ENCODE results near the gene JPH3. TPM values are rescaled to one million over a fixed set of nuclear protein-coding genes. Genes with fewer than 3 reads are reported as not detected.

The JPH3 gene
- total RNA-seq, 2 experiments from 2014 or later, result not detected

DNA sequence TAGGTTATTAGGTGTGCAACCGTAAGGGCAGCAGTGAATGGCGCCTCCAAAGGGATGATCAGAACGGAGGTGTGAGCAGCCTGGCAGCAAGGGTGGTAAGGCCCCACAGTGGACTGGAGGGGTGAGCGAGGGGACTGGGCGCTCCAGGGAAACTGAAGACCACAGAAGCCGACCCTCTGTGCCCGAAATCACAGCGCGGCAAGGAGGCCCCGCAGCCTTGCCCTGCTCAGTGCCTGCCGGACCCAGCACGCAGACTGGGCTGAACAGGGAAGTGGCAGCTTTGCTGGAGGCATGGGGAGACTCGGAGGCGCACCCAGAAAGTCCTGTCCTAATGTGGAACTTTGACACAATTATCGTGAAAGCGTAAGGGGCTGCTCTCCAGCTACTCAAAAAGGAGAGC, 125.0 kb downstream of the JPH3 start:
- Mint-ChIP-seq H3K27ac (no peak overlapping the region), H3K4me1 (ENCODE audit: low read depth) (peaks cover 10% of the 10 kb centered on the region), H3K36me3 (ENCODE audit: low read depth) (peaks cover 81% of the 10 kb centered on the region), H3K4me3 (no peak overlapping the region), H3K27me3 (no peaks in the 10 kb centered on the region), H3K9me3 (no peaks in the 10 kb centered on the region)
- no peak for ATAC-seq (ENCODE audit: poor library complexity)
- POLR2A ChIA-PET, result no interaction called here
- Histone ChIP-seq H3K9me3 (ENCODE audit: control insufficient read depth in 1 of 2, insufficient read depth in 1 of 2, low read length in 2 of 2) (no peaks in the 10 kb centered on the region), H3K27ac (ENCODE audit: low read depth in 1 of 2, low read length in 2 of 2) (no peak overlapping the region), H3K4me1 (ENCODE audit: insufficient read depth, low read length) (no peaks in the 10 kb centered on the region), H3K4me3 (ENCODE audit: low read length) (no peak overlapping the region), H3K36me3 (ENCODE audit: insufficient read depth, low read length) (peaks cover 74% of the 10 kb centered on the region), H3K27me3 (ENCODE audit: control insufficient read depth in 1 of 2, insufficient read depth in 2 of 2, low read length in 2 of 2) (no peaks in the 10 kb centered on the region)
- DNase-seq, result no peak
- TF ChIP-seq, protein P1, sequence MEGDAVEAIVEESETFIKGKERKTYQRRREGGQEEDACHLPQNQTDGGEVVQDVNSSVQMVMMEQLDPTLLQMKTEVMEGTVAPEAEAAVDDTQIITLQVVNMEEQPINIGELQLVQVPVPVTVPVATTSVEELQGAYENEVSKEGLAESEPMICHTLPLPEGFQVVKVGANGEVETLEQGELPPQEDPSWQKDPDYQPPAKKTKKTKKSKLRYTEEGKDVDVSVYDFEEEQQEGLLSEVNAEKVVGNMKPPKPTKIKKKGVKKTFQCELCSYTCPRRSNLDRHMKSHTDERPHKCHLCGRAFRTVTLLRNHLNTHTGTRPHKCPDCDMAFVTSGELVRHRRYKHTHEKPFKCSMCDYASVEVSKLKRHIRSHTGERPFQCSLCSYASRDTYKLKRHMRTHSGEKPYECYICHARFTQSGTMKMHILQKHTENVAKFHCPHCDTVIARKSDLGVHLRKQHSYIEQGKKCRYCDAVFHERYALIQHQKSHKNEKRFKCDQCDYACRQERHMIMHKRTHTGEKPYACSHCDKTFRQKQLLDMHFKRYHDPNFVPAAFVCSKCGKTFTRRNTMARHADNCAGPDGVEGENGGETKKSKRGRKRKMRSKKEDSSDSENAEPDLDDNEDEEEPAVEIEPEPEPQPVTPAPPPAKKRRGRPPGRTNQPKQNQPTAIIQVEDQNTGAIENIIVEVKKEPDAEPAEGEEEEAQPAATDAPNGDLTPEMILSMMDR (IDR thresholded peaks at IDR 0.05), result no peak
- CTCF ChIA-PET, result no interaction called here
- intact Hi-C loops (cut with DNase I, micrococcal nuclease), result no loop called here

DNA sequence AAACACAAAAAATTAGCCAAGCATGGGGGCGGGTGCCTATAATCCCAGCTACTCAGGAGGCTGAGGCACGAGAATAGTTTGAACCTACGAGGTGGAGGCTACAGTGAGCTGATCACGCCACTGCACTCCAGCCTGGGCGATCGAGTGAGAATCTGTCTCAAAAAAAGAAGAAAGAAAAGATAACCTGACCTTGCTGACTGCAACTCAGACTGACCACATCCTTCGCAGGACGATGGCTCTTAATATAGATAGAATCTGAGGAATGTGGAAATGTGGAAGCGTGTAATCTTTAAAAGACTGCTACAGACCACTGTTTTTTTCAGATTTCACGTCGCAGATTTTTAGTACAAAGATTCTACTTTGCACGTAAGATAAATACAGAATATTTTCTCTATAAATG, 125.7 kb downstream of the JPH3 start:
- ATAC-seq (ENCODE audit: poor library complexity) (no peak), DNase-seq (no peak)
- H3K36me3 Mint-ChIP-seq (ENCODE audit: low read depth), result peaks cover 75% of the 10 kb centered on the region
- peaks cover 68% of the 10 kb centered on the region for H3K36me3 ChIP-seq (ENCODE audit: insufficient read depth, low read length)
- no peaks in the 10 kb centered on the region for H3K27me3 ChIP-seq (ENCODE audit: control insufficient read depth in 1 of 2, insufficient read depth in 2 of 2, low read length in 2 of 2)
- intact Hi-C loops (cut with DNase I, micrococcal nuclease), result no loop called here
- no peak overlapping the region for H3K27ac ChIP-seq (ENCODE audit: low read depth in 1 of 2, low read length in 2 of 2)
- H3K4me1 ChIP-seq (ENCODE audit: insufficient read depth, low read length), result peaks cover 1% of the 10 kb centered on the region
- no peak overlapping the region for H3K4me3 Mint-ChIP-seq
- H3K9me3 Mint-ChIP-seq, result no peaks in the 10 kb centered on the region
- H3K27me3 Mint-ChIP-seq, result no peaks in the 10 kb centered on the region
- H3K9me3 ChIP-seq (ENCODE audit: control insufficient read depth in 1 of 2, insufficient read depth in 1 of 2, low read length in 2 of 2), result no peaks in the 10 kb centered on the region
- CTCF ChIA-PET, result no interaction called here
- POLR2A ChIA-PET, result no interaction called here
- peaks cover 7% of the 10 kb centered on the region for H3K4me1 Mint-ChIP-seq (ENCODE audit: low read depth)
- TF ChIP-seq, protein P1 (IDR thresholded peaks at IDR 0.05), result no peak
- no peak overlapping the region for H3K4me3 ChIP-seq (ENCODE audit: low read length)
- H3K27ac Mint-ChIP-seq, result no peak overlapping the region

DNA sequence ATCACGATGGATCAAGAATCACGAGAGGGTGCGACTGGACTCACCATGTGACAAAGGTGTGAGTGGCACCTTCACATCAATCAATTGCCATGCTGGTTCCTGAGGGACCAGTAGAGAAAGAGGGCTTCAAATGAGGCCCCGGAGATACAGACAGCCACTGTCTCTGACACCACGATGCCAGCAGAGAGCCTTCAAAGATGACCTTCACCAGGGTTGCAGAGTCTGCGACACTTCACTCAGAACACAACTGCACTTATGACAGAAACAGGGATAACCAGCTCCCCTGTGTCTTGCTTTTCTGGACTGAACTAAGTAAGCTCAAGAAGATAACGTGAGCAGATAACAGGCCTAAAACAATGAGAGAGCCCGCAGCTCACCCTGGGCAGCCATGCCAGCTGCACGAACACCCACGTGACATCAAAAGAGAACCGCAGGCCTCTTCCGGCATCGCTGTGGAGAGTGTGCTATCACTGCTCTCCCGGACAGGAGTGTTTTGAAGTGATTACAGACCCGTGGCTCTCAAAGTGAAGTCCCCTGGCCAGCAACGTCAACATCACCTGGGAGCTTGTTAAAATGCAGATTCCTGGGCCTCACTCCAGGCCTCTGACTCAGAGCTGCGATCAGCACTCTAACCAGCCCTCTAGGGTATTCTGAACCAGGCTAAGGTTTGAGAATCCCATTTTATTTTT, 127.1 kb downstream of the JPH3 start:
- TF ChIP-seq, protein P1 (IDR thresholded peaks at IDR 0.05), result no peak
- Histone ChIP-seq H3K27ac (ENCODE audit: low read depth in 1 of 2, low read length in 2 of 2) (no peak overlapping the region), H3K36me3 (ENCODE audit: insufficient read depth, low read length) (peaks cover 65% of the 10 kb centered on the region), H3K4me1 (ENCODE audit: insufficient read depth, low read length) (peaks cover 12% of the 10 kb centered on the region), H3K27me3 (ENCODE audit: control insufficient read depth in 1 of 2, insufficient read depth in 2 of 2, low read length in 2 of 2) (no peaks in the 10 kb centered on the region), H3K4me3 (ENCODE audit: low read length) (no peak overlapping the region), H3K9me3 (ENCODE audit: control insufficient read depth in 1 of 2, insufficient read depth in 1 of 2, low read length in 2 of 2) (no peaks in the 10 kb centered on the region)
- intact Hi-C loops (cut with DNase I, micrococcal nuclease), result no loop called here
- H3K27me3 Mint-ChIP-seq, result no peaks in the 10 kb centered on the region
- H3K4me3 Mint-ChIP-seq, result no peak overlapping the region
- ATAC-seq (ENCODE audit: poor library complexity), result no peak
- ChIA-PET CTCF (no interaction called here), POLR2A (no interaction called here)
- no peaks in the 10 kb centered on the region for H3K9me3 Mint-ChIP-seq
- no peak overlapping the region for H3K27ac Mint-ChIP-seq
- peak in 2 of 14 experiments; percentile 25 to 43 for DNase-seq
- peaks cover 7% of the 10 kb centered on the region for H3K4me1 Mint-ChIP-seq (ENCODE audit: low read depth)
- H3K36me3 Mint-ChIP-seq (ENCODE audit: low read depth), result peaks cover 67% of the 10 kb centered on the region

Data from CD4-positive, alpha-beta T cell (primary cell).